Fibroblast of mammary gland (primary cell): ENCODE measurements around the gene RIBC1.

Experiments
- DNase-seq: peaks from one replicate; pipeline ENCODE4 v3.0.0-alpha.2; 2010; ENCODE audit warnings: low read depth
- H3K4me3 ChIP-seq: 2 replicates; pipeline ENCODE4 v1.5.1; 2011; ENCODE audit warnings: low read depth, mild to moderate bottlenecking, low read length, moderate library complexity; ENCODE audit not compliant: control insufficient read depth
- CTCF ChIP-seq: conservative IDR thresholded peaks from 2 replicates; pipeline ENCODE4 v1.5.1; 2011; ENCODE audit warnings: low read depth, low read length, inconsistent platforms; ENCODE audit not compliant: control insufficient read depth, insufficient read depth

RIBC1 gene

GRCh38 chrX:53379008-53379710 lies 43.5 kb upstream of the RIBC1 start:
- TF ChIP-seq CTCF, result no peak
- no peak overlapping the region for H3K4me3 ChIP-seq
- DNase-seq, result no peak

DNA sequence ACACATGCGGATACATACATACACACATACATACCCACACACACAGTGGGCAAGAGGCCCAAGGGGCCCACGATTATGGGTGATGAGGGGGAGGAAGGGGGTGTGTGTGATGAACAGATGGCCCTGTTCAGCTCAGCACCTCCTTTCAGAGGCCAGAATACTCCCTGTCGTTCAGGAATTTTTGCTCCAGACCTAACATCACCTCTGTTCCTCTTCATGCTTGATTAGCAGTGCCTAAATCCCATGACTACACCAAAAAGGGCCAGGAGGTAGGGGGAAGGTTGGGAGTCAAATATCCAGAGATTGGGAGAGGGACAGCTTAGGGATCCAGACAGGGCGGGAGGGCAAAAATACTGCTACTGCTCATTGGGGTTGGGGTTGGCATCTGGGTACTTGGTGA lies 42.9 kb upstream of the RIBC1 start:
- H3K4me3 ChIP-seq, result no peak overlapping the region
- DNase-seq, result no peak
- no peak for TF ChIP-seq CTCF

GRCh38 chrX:53383376-53384076 lies 39.1 kb upstream of the RIBC1 start:
- H3K4me3 ChIP-seq, result no peak overlapping the region
- no peak for TF ChIP-seq CTCF
- DNase-seq, result no peak

DNA sequence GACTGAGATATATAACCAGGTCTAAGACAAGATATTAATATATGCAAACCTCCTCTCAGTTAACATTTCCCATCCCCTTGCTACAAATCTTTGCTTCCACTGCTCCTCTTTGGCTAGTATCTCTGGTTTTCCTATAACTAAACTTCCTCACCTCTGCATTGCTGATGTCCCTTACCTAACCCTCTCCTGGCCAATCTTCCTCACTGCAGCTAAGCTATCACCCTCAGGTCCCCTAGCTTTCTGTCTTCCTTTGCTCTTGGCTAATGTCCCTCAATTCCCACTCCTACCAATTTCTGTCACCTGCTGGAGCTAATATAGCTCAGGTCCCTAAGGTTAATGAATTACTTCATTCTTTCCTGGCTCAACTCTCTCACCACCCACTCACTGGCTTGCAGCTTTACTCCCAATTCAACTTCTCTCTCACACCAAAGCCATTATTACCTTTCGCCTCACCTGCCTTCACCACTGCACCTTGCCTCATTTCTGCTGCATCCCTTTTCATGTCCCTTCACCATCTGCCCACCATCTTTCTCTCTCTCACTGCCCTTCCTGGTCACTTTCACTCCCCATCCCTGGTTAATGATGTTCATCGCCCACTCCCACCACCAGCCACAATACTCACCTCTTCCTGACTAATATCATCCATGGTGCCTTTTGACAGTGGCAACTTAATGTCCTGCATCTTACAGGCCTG lies 26.9 kb upstream of the RIBC1 start:
- DNase-seq, result no peak
- peak; percentile 3 for TF ChIP-seq CTCF
- H3K4me3 ChIP-seq, result no peak overlapping the region

DNA sequence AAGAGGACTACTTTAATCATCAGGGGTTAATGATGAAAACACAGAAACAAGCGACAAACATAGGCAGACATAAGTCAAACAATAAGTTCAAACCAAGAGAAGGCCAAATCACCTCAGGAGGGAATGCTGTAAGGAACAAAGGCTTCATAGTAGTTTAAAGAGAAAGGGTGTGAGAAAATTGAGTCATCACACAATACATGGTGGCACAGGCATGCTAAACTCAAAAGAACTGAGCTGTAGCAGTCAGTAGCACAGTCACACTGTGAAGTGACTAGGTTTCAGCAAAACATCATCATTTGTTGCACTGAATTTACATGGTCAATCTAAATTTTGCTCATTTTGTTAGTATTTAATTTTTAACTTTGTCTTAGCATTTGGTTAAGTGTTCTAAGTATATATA lies 24.5 kb upstream of the RIBC1 start:
- DNase-seq, result no peak
- no peak overlapping the region for H3K4me3 ChIP-seq
- TF ChIP-seq CTCF, result no peak

DNA sequence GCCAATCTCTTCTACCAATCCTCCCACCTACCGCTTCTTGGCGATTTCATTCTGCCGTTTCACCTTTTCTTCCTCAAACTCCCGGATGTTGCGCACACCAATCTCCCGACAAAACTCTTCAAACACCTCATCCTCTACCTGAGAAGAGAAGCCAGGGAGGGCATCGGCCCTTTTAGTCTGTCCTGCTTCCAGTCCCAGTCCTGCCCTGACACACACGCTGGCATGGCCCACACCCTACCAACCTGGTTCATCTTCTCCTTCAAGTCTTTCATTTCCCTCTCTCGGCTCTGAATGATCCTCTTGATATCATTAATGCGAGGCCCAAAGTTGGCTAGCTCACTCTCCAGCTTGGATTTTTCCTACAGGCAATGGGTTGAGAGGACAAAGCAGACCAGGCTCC lies 19.1 kb upstream of the RIBC1 start:
- no peak overlapping the region for H3K4me3 ChIP-seq
- no peak for TF ChIP-seq CTCF
- DNase-seq, result no peak
